Activated T-cell treated with anti-CD3 and anti-CD28 coated beads, Interleukin-2, amount 50 U/mL, for 72 hours (primary cell): ENCODE measurements around the gene NKX6-1. TPM values are rescaled to one million over a fixed set of nuclear protein-coding genes. Genes with fewer than 3 reads are reported as not detected.

Experiments used
- ATAC-seq, 2 donors: fragments of 150-1000 bp; cut with Tn5 transposase; replicated peaks in 1 of 2; 2 replicates each; pipeline ENCODE4 v1.10.0; 2021; ENCODE audit warnings: moderate library complexity in 2 of 2, mild to moderate bottlenecking in 1 of 2
- DNase-seq, 2 donors: peaks; one replicate each; pipeline ENCODE4 v3.0.0; 2021 to 2022; ENCODE audit warnings: mixed read lengths in 1 of 2
- H3K27ac Mint-ChIP-seq: one replicate; pipeline ENCODE4 v1.8.0; 2022; ENCODE audit warnings: mild to moderate bottlenecking, moderate library complexity, mixed read lengths
- H3K27me3 Mint-ChIP-seq: one replicate; pipeline ENCODE4 v1.8.0; 2022; ENCODE audit warnings: low read depth, mixed read lengths
- H3K36me3 Mint-ChIP-seq, 2 donors: one replicate each; pipeline ENCODE4 v1.8.0; 2022; ENCODE audit warnings: mixed read lengths in 2 of 2, mild to moderate bottlenecking in 1 of 2; ENCODE audit not compliant: insufficient read depth in 2 of 2
- H3K4me1 Mint-ChIP-seq: one replicate; pipeline ENCODE4 v1.8.0; 2022; ENCODE audit warnings: low read depth, mixed read lengths
- H3K4me3 Mint-ChIP-seq, 2 donors: one replicate each; pipeline ENCODE4 v1.8.0; 2022; ENCODE audit warnings: mild to moderate bottlenecking in 2 of 2, mixed read lengths in 2 of 2, moderate library complexity in 2 of 2
- H3K9me3 Mint-ChIP-seq, 2 donors: one replicate each; pipeline ENCODE4 v1.8.0; 2022; ENCODE audit warnings: mixed read lengths in 2 of 2
- total RNA-seq, 2 donors: library from RNA; stranded (reverse); gene quantifications; one replicate each; pipeline ENCODE4 v1.2.3, GENCODE V29; 2022

NKX6-1 gene
- total RNA-seq, 2 donors from 2014 or later = not detected

GRCh38 chr4:84481860-84482245, 17.2 kb downstream of the NKX6-1 start:
- peaks cover 82% of the 10 kb centered on the region for H3K27me3 Mint-ChIP-seq
- ATAC-seq (peak; percentile 45 to 49), DNase-seq (no peak)
- H3K9me3 Mint-ChIP-seq = no peaks in the 10 kb centered on the region
- no peak overlapping the region for H3K27ac Mint-ChIP-seq
- peak overlapping the region; percentile 55 to 63 for H3K4me3 Mint-ChIP-seq
- H3K4me1 Mint-ChIP-seq = peaks cover 14% of the 10 kb centered on the region
- H3K36me3 Mint-ChIP-seq = peaks cover 3 to 6% of the 10 kb centered on the region in 2 donors

- no peaks in the 10 kb centered on the region for H3K9me3 Mint-ChIP-seq
- DNase-seq (no peak), ATAC-seq (no peak)
- peaks cover 3 to 6% of the 10 kb centered on the region in 2 donors for H3K36me3 Mint-ChIP-seq
- H3K4me1 Mint-ChIP-seq = peaks cover 14% of the 10 kb centered on the region
- no peak overlapping the region for H3K27ac Mint-ChIP-seq
- H3K27me3 Mint-ChIP-seq = peaks cover 80% of the 10 kb centered on the region
- peak overlapping the region; percentile 55 to 63 for H3K4me3 Mint-ChIP-seq
Observed at GRCh38 chr4:84481077-84481859, 17.8 kb downstream of the NKX6-1 start.

- Mint-ChIP-seq H3K4me1 (peaks cover 14% of the 10 kb centered on the region), H3K27me3 (peaks cover 78% of the 10 kb centered on the region), H3K36me3 (peaks cover 3 to 6% of the 10 kb centered on the region in 2 donors), H3K4me3 (no peak overlapping the region), H3K27ac (no peak overlapping the region), H3K9me3 (no peaks in the 10 kb centered on the region)
- ATAC-seq (no peak), DNase-seq (no peak)
Observed at GRCh38 chr4:84480082-84480481, 19.0 kb downstream of the NKX6-1 start.

GRCh38 chr4:84479663-84480062, 19.4 kb downstream of the NKX6-1 start:
- H3K27me3 Mint-ChIP-seq = peaks cover 74% of the 10 kb centered on the region
- ATAC-seq = no peak
- H3K4me3 Mint-ChIP-seq = no peak overlapping the region
- no peaks in the 10 kb centered on the region for H3K9me3 Mint-ChIP-seq
- peaks cover 14% of the 10 kb centered on the region for H3K4me1 Mint-ChIP-seq
- no peak for DNase-seq
- H3K36me3 Mint-ChIP-seq = peaks cover 3 to 6% of the 10 kb centered on the region in 2 donors
- H3K27ac Mint-ChIP-seq = no peak overlapping the region

- Mint-ChIP-seq H3K4me3 (no peak overlapping the region), H3K4me1 (peaks cover 14% of the 10 kb centered on the region), H3K9me3 (no peaks in the 10 kb centered on the region), H3K27ac (no peak overlapping the region), H3K27me3 (peaks cover 70% of the 10 kb centered on the region), H3K36me3 (peaks cover 3 to 6% of the 10 kb centered on the region in 2 donors)
- ATAC-seq = no peak
- DNase-seq = no peak
Observed at GRCh38 chr4:84477738-84478137, 21.4 kb downstream of the NKX6-1 start.

GRCh38 chr4:84474107-84474506, 25.0 kb downstream of the NKX6-1 start:
- DNase-seq (no peak), ATAC-seq (no peak)
- peaks cover 35% of the 10 kb centered on the region for H3K27me3 Mint-ChIP-seq
- no peak overlapping the region for H3K4me3 Mint-ChIP-seq
- H3K9me3 Mint-ChIP-seq = no peaks in the 10 kb centered on the region
- no peaks in the 10 kb centered on the region for H3K4me1 Mint-ChIP-seq
- H3K27ac Mint-ChIP-seq = no peak overlapping the region
- H3K36me3 Mint-ChIP-seq = no peaks in the 10 kb centered on the region

GRCh38 chr4:84472154-84472553, 26.9 kb downstream of the NKX6-1 start:
- no peaks in the 10 kb centered on the region for H3K36me3 Mint-ChIP-seq
- no peaks in the 10 kb centered on the region for H3K9me3 Mint-ChIP-seq
- no peak overlapping the region for H3K4me3 Mint-ChIP-seq
- no peak overlapping the region for H3K27ac Mint-ChIP-seq
- peaks cover 21% of the 10 kb centered on the region for H3K27me3 Mint-ChIP-seq
- DNase-seq = no peak
- H3K4me1 Mint-ChIP-seq = no peaks in the 10 kb centered on the region
- no peak for ATAC-seq

GRCh38 chr4:84470204-84470785, 28.8 kb downstream of the NKX6-1 start:
- Mint-ChIP-seq H3K9me3 (no peaks in the 10 kb centered on the region), H3K27ac (no peak overlapping the region), H3K27me3 (peaks cover 11% of the 10 kb centered on the region), H3K4me1 (no peaks in the 10 kb centered on the region), H3K4me3 (no peak overlapping the region), H3K36me3 (no peaks in the 10 kb centered on the region)
- DNase-seq (no peak), ATAC-seq (no peak)

- Mint-ChIP-seq H3K9me3 (no peaks in the 10 kb centered on the region), H3K27ac (no peak overlapping the region), H3K4me1 (no peaks in the 10 kb centered on the region), H3K36me3 (no peaks in the 10 kb centered on the region), H3K4me3 (no peak overlapping the region), H3K27me3 (no peaks in the 10 kb centered on the region)
- ATAC-seq (no peak), DNase-seq (no peak)
Observed at GRCh38 chr4:84467601-84468000, 31.5 kb downstream of the NKX6-1 start.

- ATAC-seq (no peak), DNase-seq (no peak)
- Mint-ChIP-seq H3K4me3 (no peak overlapping the region), H3K9me3 (no peaks in the 10 kb centered on the region), H3K4me1 (no peaks in the 10 kb centered on the region), H3K27me3 (peaks cover 14% of the 10 kb centered on the region), H3K27ac (no peak overlapping the region), H3K36me3 (no peaks in the 10 kb centered on the region)
Observed at GRCh38 chr4:84459783-84460182, 39.3 kb downstream of the NKX6-1 start.

GRCh38 chr4:84456157-84456556, 42.9 kb downstream of the NKX6-1 start:
- no peaks in the 10 kb centered on the region for H3K9me3 Mint-ChIP-seq
- DNase-seq (no peak), ATAC-seq (no peak)
- no peaks in the 10 kb centered on the region for H3K36me3 Mint-ChIP-seq
- H3K27me3 Mint-ChIP-seq = peaks cover 21% of the 10 kb centered on the region
- no peak overlapping the region for H3K27ac Mint-ChIP-seq
- H3K4me3 Mint-ChIP-seq = no peak overlapping the region
- no peaks in the 10 kb centered on the region for H3K4me1 Mint-ChIP-seq

GRCh38 chr4:84455697-84456096, 43.4 kb downstream of the NKX6-1 start:
- Mint-ChIP-seq H3K9me3 (no peaks in the 10 kb centered on the region), H3K36me3 (no peaks in the 10 kb centered on the region), H3K27me3 (peaks cover 17% of the 10 kb centered on the region), H3K4me3 (no peak overlapping the region), H3K4me1 (no peaks in the 10 kb centered on the region), H3K27ac (no peak overlapping the region)
- ATAC-seq = no peak
- DNase-seq = no peak

- peaks cover 10% of the 10 kb centered on the region for H3K27me3 Mint-ChIP-seq
- DNase-seq (no peak), ATAC-seq (no peak)
- no peak overlapping the region for H3K27ac Mint-ChIP-seq
- no peaks in the 10 kb centered on the region for H3K36me3 Mint-ChIP-seq
- H3K9me3 Mint-ChIP-seq = no peaks in the 10 kb centered on the region
- H3K4me3 Mint-ChIP-seq = no peak overlapping the region
- no peaks in the 10 kb centered on the region for H3K4me1 Mint-ChIP-seq
Observed at GRCh38 chr4:84451546-84451945, 47.5 kb downstream of the NKX6-1 start.

GRCh38 chr4:84443523-84443922, 55.6 kb downstream of the NKX6-1 start:
- no peaks in the 10 kb centered on the region for H3K36me3 Mint-ChIP-seq
- ATAC-seq = no peak

More at GRCh38 chr4:84443523-84443922, 55.6 kb downstream of the NKX6-1 start:
- Mint-ChIP-seq H3K4me3 (no peak overlapping the region), H3K4me1 (no peaks in the 10 kb centered on the region), H3K27ac (no peak overlapping the region), H3K9me3 (no peaks in the 10 kb centered on the region), H3K27me3 (no peaks in the 10 kb centered on the region)
- no peak for DNase-seq
